ENCODE data around the gene WNK1.

Gene WNK1

DNA sequence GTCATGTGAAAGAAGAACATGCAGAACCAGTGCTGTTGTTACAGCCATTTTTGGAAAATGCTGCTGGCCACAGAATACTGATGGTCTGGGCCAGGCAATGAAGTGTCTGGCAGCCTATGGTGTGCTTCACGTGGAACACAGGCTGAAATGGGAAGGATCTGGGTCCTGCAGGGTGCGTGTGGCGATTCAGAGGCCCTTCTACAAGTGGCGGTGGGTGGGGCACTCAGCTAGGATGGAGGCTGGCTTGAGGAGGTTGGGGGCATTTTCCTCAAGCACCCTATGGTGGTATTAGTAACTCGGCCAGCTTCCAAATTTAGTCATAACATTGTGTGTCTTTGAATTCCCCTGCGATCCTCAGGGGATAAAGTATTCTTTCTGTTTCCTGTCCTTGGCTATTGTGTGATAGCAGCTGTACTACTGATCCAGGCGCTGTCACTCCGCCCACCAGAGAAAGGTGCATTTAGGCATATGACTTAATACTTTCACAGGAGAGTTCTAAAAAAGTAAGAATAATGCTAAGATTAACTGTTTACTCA is 206.3 kb downstream of the WNK1 start:
- no peak for DNase-seq

All from NCI-H1048 (cell line).